Lung (tissue), 12 donors: Measurements from ENCODE around the gene ORC1. TPM values are rescaled to one million over a fixed set of nuclear protein-coding genes. Genes with fewer than 3 reads are reported as not detected.

Source experiments
- ATAC-seq: fragments of 200-7000 bp; cut with Tn5 transposase; one replicate; pipeline ENCODE4 v1.9.1; 2020; ENCODE audit warnings: moderate number of reproducible peaks; ENCODE audit not compliant: insufficient read depth, low FRiP score
- DNase-seq, 3 donors: peaks; one replicate each; pipeline ENCODE4 v3.0.0-alpha.2; 2013 to 2017
- H3K27ac ChIP-seq, 2 donors: one replicate each; pipeline ENCODE4 v1.5.1; 2013; ENCODE audit warnings: mild to moderate bottlenecking in 2 of 2, moderate library complexity in 2 of 2, control low read depth in 1 of 2, inconsistent platforms in 1 of 2, low read depth in 1 of 2, low read length in 1 of 2
- H3K27me3 ChIP-seq, 3 donors: one replicate each; pipeline ENCODE4 v1.5.1; 2013; ENCODE audit warnings: low read length in 2 of 3; ENCODE audit not compliant: control insufficient read depth in 3 of 3, insufficient read depth in 3 of 3
- H3K36me3 ChIP-seq, 4 donors: one replicate each; pipeline ENCODE4 v1.5.1; 2013; ENCODE audit warnings: low read length in 4 of 4, mild to moderate bottlenecking in 1 of 4, moderate library complexity in 1 of 4; ENCODE audit not compliant: control insufficient read depth in 4 of 4, insufficient read depth in 4 of 4
- H3K4me1 ChIP-seq, 5 donors: one replicate each; pipeline ENCODE4 v1.5.1; 2013; ENCODE audit warnings: low read length in 5 of 5, mild to moderate bottlenecking in 2 of 5, moderate library complexity in 1 of 5; ENCODE audit not compliant: control insufficient read depth in 5 of 5, insufficient read depth in 5 of 5
- H3K4me3 ChIP-seq: one replicate; pipeline ENCODE4 v1.5.1; 2013; ENCODE audit warnings: mild to moderate bottlenecking, control low read depth, moderate library complexity
- H3K9ac ChIP-seq, 2 donors: one replicate each; pipeline ENCODE4 v1.5.1; 2013; ENCODE audit warnings: low read length in 2 of 2, control low read depth in 1 of 2; ENCODE audit not compliant: insufficient read depth in 1 of 2
- H3K9me3 ChIP-seq, 4 donors: one replicate each; pipeline ENCODE4 v1.5.1; 2013; ENCODE audit warnings: low read length in 3 of 4, mild to moderate bottlenecking in 1 of 4, moderate library complexity in 1 of 4; ENCODE audit not compliant: control insufficient read depth in 4 of 4, insufficient read depth in 3 of 4
- WGBS, 2 donors: extraction: QIAGEN DNeasy Blood & Tissue Kit; methylation state at CpG; one replicate each; pipeline ENCODE4 v1.1.7; 2013; 5-methylcytosine and 5-hydroxymethylcytosine counted together
- polyA plus RNA-seq, 2 donors: library from polyadenylated mRNA; stranded (reverse); fragments of 200-250 nt; gene quantifications; one replicate each; pipeline ENCODE4 v1.2.1, GENCODE V29; 2013
- total RNA-seq, 2 donors: library from RNA; depleted of rRNA in 1 of 2; stranded (reverse); fragments of >200 nt in 1 of 2; gene quantifications; one replicate each; pipeline ENCODE4 v1.2.1, GENCODE V29; 2014 to 2021
- TF ChIP-seq, protein P1 (sequence below): IDR thresholded peaks from 2 replicates; pipeline ENCODE4 v1.5.1; 2012; ENCODE audit warnings: mild to moderate bottlenecking; ENCODE audit errors: control extremely low read depth, extremely low read depth
- donor health status: control.
- donor health status: control.
- donor health status: Bipolar disorder and iron deficiency.
- donor health status: healthy.
- donor health status: DM: yes; HTN: yes; CAD: no.

Gene ORC1
- total and polyA plus RNA-seq, 4 donors: 0.59 to 2.5 (median 1.7) TPM

- peak overlapping the region in 1 of 2 donors; percentile 44 for H3K27ac ChIP-seq
- H3K36me3 ChIP-seq: peaks cover 0 to 4% (median 2%) of the 10 kb centered on the region in 4 donors
- DNase-seq: peak; percentile 42 to 64 (median 57)
- peak overlapping the region in 1 of 2 donors; percentile 20 for H3K9ac ChIP-seq
- H3K4me1 ChIP-seq: peaks cover 0 to 15% (median 5%) of the 10 kb centered on the region in 5 donors
- no peak for ATAC-seq
- peak overlapping the region; percentile 44 for H3K4me3 ChIP-seq
- TF ChIP-seq, protein P1, sequence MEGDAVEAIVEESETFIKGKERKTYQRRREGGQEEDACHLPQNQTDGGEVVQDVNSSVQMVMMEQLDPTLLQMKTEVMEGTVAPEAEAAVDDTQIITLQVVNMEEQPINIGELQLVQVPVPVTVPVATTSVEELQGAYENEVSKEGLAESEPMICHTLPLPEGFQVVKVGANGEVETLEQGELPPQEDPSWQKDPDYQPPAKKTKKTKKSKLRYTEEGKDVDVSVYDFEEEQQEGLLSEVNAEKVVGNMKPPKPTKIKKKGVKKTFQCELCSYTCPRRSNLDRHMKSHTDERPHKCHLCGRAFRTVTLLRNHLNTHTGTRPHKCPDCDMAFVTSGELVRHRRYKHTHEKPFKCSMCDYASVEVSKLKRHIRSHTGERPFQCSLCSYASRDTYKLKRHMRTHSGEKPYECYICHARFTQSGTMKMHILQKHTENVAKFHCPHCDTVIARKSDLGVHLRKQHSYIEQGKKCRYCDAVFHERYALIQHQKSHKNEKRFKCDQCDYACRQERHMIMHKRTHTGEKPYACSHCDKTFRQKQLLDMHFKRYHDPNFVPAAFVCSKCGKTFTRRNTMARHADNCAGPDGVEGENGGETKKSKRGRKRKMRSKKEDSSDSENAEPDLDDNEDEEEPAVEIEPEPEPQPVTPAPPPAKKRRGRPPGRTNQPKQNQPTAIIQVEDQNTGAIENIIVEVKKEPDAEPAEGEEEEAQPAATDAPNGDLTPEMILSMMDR: no peak
- H3K27me3 ChIP-seq: peaks cover 0 to 6% (median 0%) of the 10 kb centered on the region in 3 donors
- 8 to 9% methylated on average over 44 to 51 of the region's 51 CpGs for WGBS, 2 donors
- no peaks in the 10 kb centered on the region for H3K9me3 ChIP-seq
Observed at GRCh38 chr1:52368383-52369172, 35.6 kb downstream of the ORC1 start.

DNA sequence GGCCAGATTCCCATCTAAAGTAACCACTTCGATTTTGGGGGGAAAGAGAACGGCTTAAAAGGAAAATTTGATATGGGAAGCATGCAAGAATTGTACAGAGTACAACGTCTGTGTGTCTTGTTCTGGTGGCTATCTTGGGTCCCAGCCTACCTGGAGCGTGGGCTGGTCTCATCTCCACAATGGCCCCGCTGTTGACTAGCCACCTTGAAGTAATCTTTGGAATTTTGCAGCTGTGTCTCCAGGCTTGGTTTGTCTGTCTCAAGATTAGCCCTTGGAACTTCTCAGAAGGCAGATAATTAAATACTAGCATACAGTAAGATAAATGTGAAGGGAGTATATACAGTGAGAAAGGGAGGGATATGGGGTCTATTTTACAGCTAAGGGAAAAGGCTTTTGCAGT, 37.0 kb downstream of the ORC1 start:
- Histone ChIP-seq H3K4me1 (peaks cover 0 to 15% (median 5%) of the 10 kb centered on the region in 5 donors), H3K9me3 (no peaks in the 10 kb centered on the region), H3K36me3 (peaks cover 0 to 8% (median 5%) of the 10 kb centered on the region in 4 donors), H3K9ac (no peak overlapping the region), H3K27ac (no peak overlapping the region), H3K4me3 (no peak overlapping the region), H3K27me3 (peaks cover 0 to 6% (median 0%) of the 10 kb centered on the region in 3 donors)
- 91 to 96% methylated on average over 5 of the region's 5 CpGs for WGBS, 2 donors
- ATAC-seq: no peak
- TF ChIP-seq, protein P1: no peak
- no peak for DNase-seq

GRCh38 chr1:52366517-52366827, 37.8 kb downstream of the ORC1 start:
- DNase-seq (no peak), ATAC-seq (no peak)
- Histone ChIP-seq H3K4me3 (peak overlapping the region; percentile 94), H3K27me3 (peaks cover 0 to 6% (median 0%) of the 10 kb centered on the region in 3 donors), H3K27ac (peak overlapping the region; percentile 88 to 98), H3K4me1 (peaks cover 0 to 15% (median 5%) of the 10 kb centered on the region in 5 donors), H3K9me3 (no peaks in the 10 kb centered on the region), H3K36me3 (peaks cover 4 to 14% (median 12%) of the 10 kb centered on the region in 4 donors), H3K9ac (no peak overlapping the region)
- TF ChIP-seq, protein P1: no peak
- 15 to 21% methylated on average over 8 of the region's 8 CpGs for WGBS, 2 donors
